ENCODE measurements around the gene KCNS3.

GRCh38 chr2:17961789-17962188 lies 83.3 kb downstream of the KCNS3 start:
- TF ChIP-seq CTCF (IDR thresholded peaks at IDR 0.05) (no peak), POLR2A (IDR thresholded peaks at IDR 0.05) (no peak), EP300 (IDR thresholded peaks at IDR 0.05) (no peak)

Data from ovary (tissue), 3 donors.